ENCODE data around the gene THSD4. TPM values are rescaled to one million over a fixed set of nuclear protein-coding genes. Genes with fewer than 3 reads are reported as not detected.

The THSD4 gene
- total and polyA plus RNA-seq, 2 of the 8 experiments (the other 6 are each of a cell fraction or from before 2014, with no cell fraction given): 2.5 to 6.2 TPM

DNA sequence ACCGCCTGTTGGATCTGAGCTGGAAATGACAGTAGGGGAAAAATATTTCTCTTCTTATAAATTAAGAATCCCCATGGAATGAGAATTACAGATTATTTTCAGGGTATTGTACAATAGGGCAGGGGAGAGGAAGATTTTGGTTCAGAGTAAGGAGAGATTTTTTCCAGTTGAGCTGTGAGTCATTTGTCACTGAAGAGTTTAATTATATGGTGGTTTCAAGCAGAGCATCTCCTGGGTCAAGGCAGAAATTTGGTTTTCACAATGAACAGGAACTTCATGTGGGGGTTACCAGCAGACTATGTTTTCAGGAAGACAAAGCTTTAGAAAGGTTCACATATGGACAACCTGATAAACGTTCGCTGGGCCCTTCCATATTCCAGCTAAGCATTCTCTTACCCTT is 512.3 kb downstream of the THSD4 start:
- Histone ChIP-seq H3K18ac (ENCODE audit: extremely low read depth, low read length) (no peak overlapping the region), H4K91ac (replicated peaks; ENCODE audit: insufficient read length, low read length) (no peak overlapping the region), H2BK15ac (ENCODE audit: low read length) (no peak overlapping the region), H3K9me3 (ENCODE audit: insufficient read depth in 2 of 2, low read depth in 1 of 2, low read length in 1 of 2) (no peaks in the 10 kb centered on the region), H4K5ac (ENCODE audit: insufficient read length, low read depth, low read length) (no peak overlapping the region), H4K8ac (ENCODE audit: extremely low read depth, insufficient read depth, low read length) (no peak overlapping the region), H3K4me1 (replicated peaks in 1 of 4; ENCODE audit: control insufficient read depth in 3 of 4, insufficient read depth in 4 of 4, low read length in 3 of 4) (peaks cover 0 to 7% (median 2%) of the 10 kb centered on the region in 4 experiments; a peak in 3 of 7 replicates), H2BK20ac (ENCODE audit: low read length) (no peak overlapping the region), H3K4me3 (ENCODE audit: extremely low read depth in 1 of 4, insufficient read depth in 2 of 4, low read depth in 3 of 4, low read length in 4 of 4) (no peak overlapping the region), H3K27me3 (replicated peaks in 1 of 4; ENCODE audit: control insufficient read depth in 3 of 4, extremely low read depth in 1 of 4, insufficient read depth in 3 of 4, low read length in 3 of 4) (no peaks in the 10 kb centered on the region), H3K79me2 (ENCODE audit: control insufficient read depth in 1 of 2, insufficient read depth in 2 of 2, low read length in 2 of 2) (no peaks in the 10 kb centered on the region), H3K14ac (ENCODE audit: insufficient read length) (no peak overlapping the region), H2BK12ac (ENCODE audit: low read depth, low read length) (no peak overlapping the region), H2BK120ac (replicated peaks; ENCODE audit: low read depth, low read length) (no peak overlapping the region), H3K4me2 (ENCODE audit: insufficient read depth in 1 of 2, low read depth in 2 of 2, low read length in 2 of 2) (no peak overlapping the region), H2AFZ (ENCODE audit: low read length) (no peak overlapping the region), H4K20me1 (replicated peaks in 1 of 2; ENCODE audit: control insufficient read depth in 1 of 2, insufficient read depth in 2 of 2, low read length in 2 of 2) (no peaks in the 10 kb centered on the region), H2BK5ac (ENCODE audit: low read depth, low read length) (no peak overlapping the region), H3K4ac (replicated peaks; ENCODE audit: insufficient read length, low read depth, low read length) (no peak overlapping the region), H3K9ac (replicated peaks in 1 of 4; ENCODE audit: extremely low read depth in 1 of 4, low read depth in 3 of 4, low read length in 3 of 4) (no peak overlapping the region), H2AK5ac (ENCODE audit: low read depth, low read length) (no peak overlapping the region), H3K27ac (ENCODE audit: low read depth, low read length) (no peak overlapping the region), H3K56ac (replicated peaks; ENCODE audit: insufficient read length, low read depth, low read length) (no peak overlapping the region), H3K36me3 (ENCODE audit: control insufficient read depth in 2 of 4, insufficient read depth in 4 of 4, low read length in 3 of 4) (no peaks in the 10 kb centered on the region), H3K23me2 (ENCODE audit: low read depth, low read length) (no peaks in the 10 kb centered on the region), H3K23ac (ENCODE audit: insufficient read length) (no peak overlapping the region), H3K79me1 (ENCODE audit: low read depth, low read length) (no peaks in the 10 kb centered on the region)
- 82% methylated on average over 3 of the region's 3 CpGs; no CpG with 5 or more reads in 1 of the 2 experiments for WGBS, 2 experiments (ENCODE audit: extremely low coverage in 1 of 2, insufficient coverage in 1 of 2, insufficient read length in 1 of 2, insufficient replicate concordance in 2 of 2, low coverage in 1 of 2, low lambda C conversion rate in 2 of 2, missing lambda C conversion rate in 1 of 2)
- ChIA-PET POLR2A (ENCODE audit: partially characterized antibody) (no interaction called here), CTCF (ENCODE audit: partially characterized antibody) (interaction anchor here (0.6 to 1.7 kb wide), 5 partner anchors 11 to 147 kb away, joined by 3 to 7 read pairs (median 5); no protein-coding TSS in a partner anchor)
- no peak for FAIRE-seq
- no peak for DNase-seq (ENCODE audit: low read depth in 1 of 2, low spot score in 2 of 2)
- no peak for TF ChIP-seq KDM1A (IDR thresholded peaks at IDR 0.05; ENCODE audit: borderline replicate concordance, low read length)

Data from H1 (cell line).